K562 (cell line): ENCODE measurements around the gene ZNF853. TPM values are rescaled to one million over a fixed set of nuclear protein-coding genes. Genes with fewer than 3 reads are reported as not detected.

Experiments
- ATAC-seq: fragments of 200-7000 bp; cut with Tn5 transposase; 3 replicates; pipeline ENCODE4 v1.9.1; 2020; ENCODE audit warnings: moderate library complexity
- BruUV-seq: library from RNA; stranded (reverse); fragments of 400-500 nt; replicated peaks from 2 replicates; lab custom pipeline; 2021; lab: Mats Ljungman, UMichigan
- CTCF ChIA-PET: fragments of 300-600 bp; formaldehyde crosslinking; extraction: SDS; loops from one replicate; lab custom pipeline; 2021; ENCODE audit warnings: low intra/inter-chr PET ratio; lab: Yijun Ruan, JAX
- POLR2A ChIA-PET: fragments of 300-600, 350-650 bp; sonication (Branson Sonifier 250); formaldehyde crosslinking; extraction: SDS; loops from one replicate; lab custom pipeline; 2021; ENCODE audit warnings: antibody characterized with exemption, inconsistent platforms; lab: Yijun Ruan, JAX
- DNase-seq, 4 experiments: peaks; one replicate each; pipeline versions ENCODE4 v3.0.0 to v3.0.0-alpha.2; 2011 to 2018; ENCODE audit warnings: low spot score in 3 of 4, mixed read lengths in 3 of 4; ENCODE audit errors: extremely low read depth in 1 of 4
- FAIRE-seq: peaks from 2 replicates; lab custom pipeline; 2011; peaks lifted over from hg19 to GRCh38; lab: Jason Lieb, UNC
- H2AFZ ChIP-seq: 2 replicates; pipeline ENCODE4 v1.6.0; 2011; ENCODE audit warnings: low read depth, low read length, control low read depth, inconsistent platforms
- H3K27ac ChIP-seq: fragments of 200-600 bp; 3 replicates; pipeline ENCODE4 v1.8.0; 2011; ENCODE audit warnings: low read depth, mild to moderate bottlenecking, control low read depth, inconsistent platforms, low read length, moderate library complexity, mixed read lengths; ENCODE audit errors: extremely low read depth
- H3K27me3 ChIP-seq, 2 experiments: fragments of 300-600 bp in 1 of 2; 2 replicates in 1 of 2; 3 replicates in 1 of 2; pipeline versions ENCODE4 v1.6.0 to v1.8.0; 2011; ENCODE audit warnings: inconsistent platforms in 2 of 2, low read length in 2 of 2, mild to moderate bottlenecking in 1 of 2, mixed read lengths in 1 of 2, moderate library complexity in 1 of 2; ENCODE audit not compliant: control insufficient read depth in 2 of 2, insufficient read depth in 2 of 2
- H3K36me3 ChIP-seq: fragments of 300-600 bp; 3 replicates; pipeline ENCODE4 v1.8.0; 2011; ENCODE audit warnings: mild to moderate bottlenecking, low read length, inconsistent platforms; ENCODE audit not compliant: control insufficient read depth, insufficient read depth
- H3K4me1 ChIP-seq, 2 experiments: fragments of 200-600 bp in 1 of 2; replicated peaks in 1 of 2; 2 replicates in 1 of 2; 3 replicates in 1 of 2; pipeline versions ENCODE4 v1.5.1 to v1.8.0; 2011; ENCODE audit warnings: inconsistent platforms in 2 of 2, low read length in 2 of 2, mild to moderate bottlenecking in 1 of 2, mixed read lengths in 1 of 2, moderate library complexity in 1 of 2; ENCODE audit not compliant: control insufficient read depth in 2 of 2, insufficient read depth in 2 of 2
- H3K4me2 ChIP-seq: 2 replicates; pipeline ENCODE4 v1.6.1; 2011; ENCODE audit warnings: low read length, control low read depth, inconsistent platforms, mixed read lengths; ENCODE audit not compliant: insufficient read depth
- H3K4me3 ChIP-seq: fragments of 200-600 bp; sonication (generic), shearing (Covaris generic); 2 replicates; pipeline ENCODE4 v1.5.1; 2016; ENCODE audit warnings: control low read depth, inconsistent platforms
- H3K79me2 ChIP-seq: fragments of 200-600 bp; 3 replicates; pipeline ENCODE4 v1.8.0; 2011; ENCODE audit warnings: low read length, inconsistent platforms; ENCODE audit not compliant: control insufficient read depth, insufficient read depth
- H3K9ac ChIP-seq, 2 experiments: 2 replicates each; pipeline versions ENCODE4 v1.6.0 to v1.6.1; 2011; ENCODE audit warnings: low read depth in 2 of 2, low read length in 2 of 2, control low read depth in 1 of 2, inconsistent platforms in 1 of 2, mild to moderate bottlenecking in 1 of 2, mixed read lengths in 1 of 2; ENCODE audit not compliant: insufficient read depth in 1 of 2
- H3K9me1 ChIP-seq: one replicate; pipeline ENCODE4 v1.6.0; 2011; ENCODE audit warnings: inconsistent platforms, mild to moderate bottlenecking, low read length, moderate library complexity; ENCODE audit not compliant: control insufficient read depth, insufficient read depth
- H3K9me3 ChIP-seq: replicated peaks from 2 replicates; pipeline ENCODE4 v1.5.1; 2011; ENCODE audit warnings: low read depth, low read length, inconsistent platforms; ENCODE audit not compliant: control insufficient read depth, insufficient read depth
- H4K20me1 ChIP-seq: replicated peaks from 2 replicates; pipeline ENCODE4 v1.6.1; 2011; ENCODE audit warnings: low read length, inconsistent platforms, mixed read lengths; ENCODE audit not compliant: control insufficient read depth, insufficient read depth
- ARID4B ChIP-seq: sonication (generic); formaldehyde crosslinking; IDR thresholded peaks from 2 replicates; pipeline ENCODE4 v1.8.0; 2022; ENCODE audit warnings: mild to moderate bottlenecking, missing genetic modification reagents
- CBFA2T3 ChIP-seq: fragments of 450-650 bp; IDR thresholded peaks from 2 replicates; pipeline ENCODE4 v1.6.1; 2017
- DLX4 ChIP-seq: fragments of 250-450 bp; sonication (Bioruptor Pico); IDR thresholded peaks from 2 replicates; pipeline ENCODE4 v1.6.1; 2021; ENCODE audit warnings: mild to moderate bottlenecking
- KAT2B ChIP-seq: IDR thresholded peaks from one replicate; pipeline ENCODE4 v1.6.1; 2012; ENCODE audit warnings: low read depth, mild to moderate bottlenecking, control low read depth, inconsistent platforms, low read length, moderate library complexity
- REST ChIP-seq, 2 experiments: fragments of 450-650 bp; formaldehyde crosslinking in 1 of 2; IDR thresholded peaks; 2 replicates each; pipeline versions ENCODE4 v1.4.0 to v1.6.1; 2014 to 2020; ENCODE audit warnings: mild to moderate bottlenecking in 2 of 2, borderline replicate concordance in 1 of 2, low read depth in 1 of 2
- WGBS: fragments of 100-300 bp; shearing (Covaris generic); methylation state at CpG from one replicate; pipeline ENCODE4 v1.1.6; 2016; ENCODE audit warnings: low coverage, mixed read lengths; ENCODE audit not compliant: insufficient coverage; ENCODE audit errors: missing lambda C conversion rate; 5-methylcytosine and 5-hydroxymethylcytosine counted together
- in situ Hi-C: fragments of 300-500 bp; cut with MboI; formaldehyde crosslinking; loops from 4 replicates; pipeline ENCODE4 v1.15.0; 2018; ENCODE audit warnings: inconsistent platforms, mixed read lengths
- intact Hi-C: fragments of 100-400 bp; cut with micrococcal nuclease; formaldehyde crosslinking; loops from 2 replicates; pipeline ENCODE4 v1.14.2; 2022
- polyA plus RNA-seq, 8 experiments: library from polyadenylated mRNA; depleted of rRNA in 4 of 8; stranded (reverse) in 5 of 8; unstranded in 3 of 8; fragments of >200 nt; fragmentation: Nextera tagmentation in 2 of 8; fragmentation: Illumina TruSeq in 1 of 8; extraction: Ambion mirVana in 2 of 8; extraction: Trizol in 1 of 8; gene quantifications; 2 replicates each; pipeline versions ENCODE4 v1.2.1 to v1.2.3, GENCODE V29; 2011 to 2014; ENCODE audit warnings: inconsistent platforms in 1 of 8, missing spikeins in 1 of 8
- total RNA-seq, 7 experiments: library from RNA; depleted of rRNA in 6 of 7; stranded (reverse); fragments of >200 nt in 6 of 7; fragmentation: Illumina TruSeq in 2 of 7; extraction: Trizol in 2 of 7; gene quantifications; 2 replicates each; pipeline versions ENCODE4 v1.2.1 to v1.2.3, GENCODE V29; 2011 to 2021; ENCODE audit warnings: low replicate concordance in 1 of 7

Gene ZNF853
- total and polyA plus RNA-seq, 9 of the 15 experiments (the other 6 are each of a cell fraction or from before 2014, with no cell fraction given): 0.03 TPM; not detected in 8

- no peak for TF ChIP-seq DLX4
Measured at GRCh38 chr7:6622134-6622710, 6.8 kb downstream of the ZNF853 start (continued).

GRCh38 chr7:6623589-6624245 is 8.3 kb downstream of the ZNF853 start:
- H3K9ac ChIP-seq: no peak overlapping the region
- H3K79me2 ChIP-seq: no peaks in the 10 kb centered on the region
- H2AFZ ChIP-seq: peak overlapping the region; percentile 23; the same call in 1 of the 2 replicates
- DNase-seq (no peak), FAIRE-seq (no peak), ATAC-seq (peak; percentile 27; the same call in 1 of the 3 replicates)
- no peaks in the 10 kb centered on the region for H4K20me1 ChIP-seq
- in situ Hi-C loops (no loop called here), intact Hi-C loops (no loop called here)
- H3K27me3 ChIP-seq: peaks cover 28 to 56% of the 10 kb centered on the region in 2 experiments; a peak in 4 of 5 replicates
- H3K36me3 ChIP-seq: no peaks in the 10 kb centered on the region
- no peak overlapping the region for H3K4me3 ChIP-seq
- H3K4me2 ChIP-seq: no peak overlapping the region
- WGBS: 7% methylated on average over 15 of the region's 15 CpGs
- H3K9me1 ChIP-seq: no peaks in the 10 kb centered on the region
- no peaks in the 10 kb centered on the region; the same call in 1 of the 2 replicates for H3K9me3 ChIP-seq
- ChIA-PET CTCF (no interaction called here), POLR2A (no interaction called here)
- TF ChIP-seq KAT2B (no peak), REST (IDR thresholded peaks at IDR 0.05; ENCODE audit: borderline replicate concordance) (0 out of 2 replicates have a peak, but pooled peaks have one; percentile 18), REST (CRISPR knock-in tag; IDR thresholded peaks at IDR 0.05; ENCODE audit: low read depth) (no peak), CBFA2T3 (no peak), ARID4B (no peak)
- H3K27ac ChIP-seq: no peak overlapping the region
- BruUV-seq: no TSS peak
- peaks cover 0 to 17% of the 10 kb centered on the region in 2 experiments; a peak in 2 of 5 replicates for H3K4me1 ChIP-seq
